GM08714 (cell line): Measurements from ENCODE around the gene TTC32.
"Not testable (repeated sequence)": the region's sequence is repeated elsewhere in the genome, so short reads cannot be mapped to it uniquely, and the experiment has no call there.

Source experiments
- H3K4me3 ChIP-seq: fragments of 200-500 bp; sonication (Bioruptor generic); 2 replicates; pipeline ENCODE4 v1.5.1; 2014; ENCODE audit warnings: mild to moderate bottlenecking, low read length, inconsistent platforms
- ZNF274 ChIP-seq: IDR thresholded peaks from 2 replicates; pipeline ENCODE4 v1.6.1; 2012; ENCODE audit warnings: mild to moderate bottlenecking, low read depth, low read length

Gene TTC32

DNA sequence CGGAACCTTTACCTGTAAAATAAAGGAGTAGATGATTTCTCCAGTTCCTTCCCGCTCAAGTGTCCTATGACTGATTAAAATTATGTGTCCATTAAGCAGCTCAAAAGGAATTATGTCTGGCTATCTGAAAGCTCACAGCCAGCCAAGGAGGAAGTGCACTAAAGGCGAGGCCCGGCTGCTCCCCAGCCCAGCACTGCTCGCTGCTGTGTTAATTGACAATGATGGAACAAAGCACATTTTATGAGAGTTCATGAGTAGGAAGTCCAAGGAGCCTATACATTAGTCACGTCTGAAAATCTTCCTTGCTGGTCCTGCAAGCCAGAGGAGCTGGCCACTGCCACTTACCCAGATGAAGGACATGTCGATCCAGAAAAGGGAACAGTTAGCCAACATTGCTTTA lies 14.3 kb downstream of the TTC32 start:
- no peak for TF ChIP-seq ZNF274
- no peak overlapping the region for H3K4me3 ChIP-seq

DNA sequence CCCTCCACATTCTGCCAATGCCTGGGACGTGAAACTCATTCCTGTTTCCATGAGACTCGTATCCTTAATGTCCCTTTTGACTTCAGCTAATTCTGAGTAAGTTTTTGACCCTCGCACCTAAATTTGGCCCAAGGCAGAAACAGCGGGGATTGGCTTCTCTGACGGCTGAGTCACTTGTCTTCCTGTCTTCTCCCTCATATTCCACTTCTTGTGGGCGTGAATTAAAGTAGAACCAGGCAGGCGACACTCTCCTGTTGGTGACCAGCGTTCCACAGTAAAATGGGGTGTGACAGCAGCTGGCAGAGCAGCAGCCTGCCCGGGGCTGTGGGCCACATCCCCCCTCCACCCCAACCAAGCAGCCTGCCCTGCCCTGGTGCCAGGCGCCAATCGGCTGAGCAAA lies 15.5 kb downstream of the TTC32 start:
- no peak overlapping the region for H3K4me3 ChIP-seq
- TF ChIP-seq ZNF274 = no peak

DNA sequence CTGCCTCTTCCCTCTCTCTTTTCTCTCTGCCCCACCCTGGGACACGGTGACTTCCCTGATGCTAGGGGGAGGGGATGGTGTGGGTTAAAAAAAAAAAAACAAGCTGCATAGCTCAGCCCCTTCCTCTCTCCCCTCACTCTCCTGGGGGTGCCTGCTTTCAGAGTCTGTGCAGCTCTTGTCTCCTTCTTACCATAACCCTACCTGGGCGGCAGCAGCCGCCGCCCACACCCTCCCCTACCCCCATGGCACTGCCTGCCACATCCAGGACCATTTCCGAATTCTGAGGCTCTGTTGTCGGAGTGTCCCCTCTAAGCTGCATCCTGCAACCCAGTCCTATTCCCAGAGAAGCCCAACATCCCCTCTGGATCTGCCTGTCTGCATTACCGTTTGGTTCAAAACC lies 16.0 kb downstream of the TTC32 start:
- no peak overlapping the region for H3K4me3 ChIP-seq
- no peak for TF ChIP-seq ZNF274

DNA sequence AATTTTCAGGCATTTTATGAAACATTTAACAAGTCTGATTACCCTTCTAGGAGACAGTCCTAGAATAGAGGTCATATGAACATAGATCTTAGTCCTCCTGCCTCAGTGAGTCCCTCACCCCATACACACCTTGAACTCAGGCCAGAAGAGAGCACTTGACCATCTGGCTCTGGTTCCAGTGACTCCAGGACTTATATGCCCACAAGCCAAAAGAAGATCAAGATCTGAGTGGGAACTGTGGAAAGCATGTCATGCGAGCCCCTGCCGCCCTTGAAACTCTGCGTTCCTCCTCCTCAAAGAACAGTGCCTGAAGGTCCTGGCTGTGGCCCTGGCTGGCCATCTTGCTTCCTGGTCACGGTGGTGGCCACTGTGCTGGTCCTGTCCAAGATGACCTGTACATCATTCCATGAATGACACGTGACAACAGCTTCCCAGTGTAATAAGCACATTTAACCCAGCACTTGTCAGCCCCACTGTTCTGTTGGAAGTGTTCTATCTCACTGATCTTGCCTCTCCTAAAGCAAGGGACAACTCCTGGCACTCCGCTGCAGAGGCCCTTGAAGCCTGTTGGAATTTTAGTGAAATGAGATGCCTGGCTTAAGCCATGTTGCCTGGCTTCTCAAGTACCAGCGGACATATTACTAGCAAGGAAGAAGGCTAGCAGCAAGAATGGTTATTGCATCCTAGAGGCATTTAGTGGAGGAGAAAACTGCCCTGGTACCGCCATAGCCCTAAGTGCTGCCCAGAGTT lies 17.6 kb downstream of the TTC32 start:
- no peak for TF ChIP-seq ZNF274

DNA sequence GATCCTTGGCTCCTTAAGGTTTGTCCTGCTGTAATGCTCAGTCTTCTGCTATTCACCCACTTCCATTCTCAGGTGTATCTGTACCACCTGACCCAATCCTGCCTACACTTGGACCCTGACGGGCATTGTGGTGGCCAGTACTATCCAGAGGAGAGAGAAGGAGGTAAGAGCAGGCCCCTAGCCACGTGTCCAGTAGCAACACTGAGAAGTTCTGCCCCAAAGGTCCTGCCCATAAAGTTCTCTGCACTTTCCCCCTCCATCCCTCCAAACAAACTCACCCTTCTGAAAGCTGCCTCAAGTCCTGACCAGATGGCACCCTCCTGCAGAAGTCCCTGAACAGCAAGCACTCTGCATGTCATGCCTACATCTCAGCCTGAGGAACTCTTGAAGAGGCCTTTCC lies 18.3 kb downstream of the TTC32 start:
- H3K4me3 ChIP-seq = no peak overlapping the region
- TF ChIP-seq ZNF274 = no peak

More for the DNA sequence above, 17.6 kb downstream of the TTC32 start:
- no peak overlapping the region for H3K4me3 ChIP-seq

DNA sequence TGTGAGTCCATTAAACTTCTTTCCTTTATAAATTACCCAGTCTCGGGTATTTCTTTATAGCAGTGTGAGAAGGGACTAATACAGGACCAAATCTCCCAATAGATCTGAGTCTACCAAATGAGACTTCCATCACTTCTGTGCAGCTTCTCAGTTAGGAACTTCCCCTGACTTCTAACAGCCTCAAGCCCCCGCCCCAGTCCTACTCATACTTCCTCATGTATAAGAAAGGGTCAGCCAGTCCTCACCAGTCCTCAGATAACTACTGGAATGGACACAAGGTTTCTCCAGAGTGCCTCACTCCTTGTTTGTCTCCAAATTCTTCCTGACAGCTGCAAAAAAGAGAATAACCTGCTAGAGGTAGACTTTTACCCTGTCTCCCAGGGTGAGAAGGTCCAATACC lies 19.5 kb downstream of the TTC32 start:
- H3K4me3 ChIP-seq = no peak overlapping the region
- no peak for TF ChIP-seq ZNF274

DNA sequence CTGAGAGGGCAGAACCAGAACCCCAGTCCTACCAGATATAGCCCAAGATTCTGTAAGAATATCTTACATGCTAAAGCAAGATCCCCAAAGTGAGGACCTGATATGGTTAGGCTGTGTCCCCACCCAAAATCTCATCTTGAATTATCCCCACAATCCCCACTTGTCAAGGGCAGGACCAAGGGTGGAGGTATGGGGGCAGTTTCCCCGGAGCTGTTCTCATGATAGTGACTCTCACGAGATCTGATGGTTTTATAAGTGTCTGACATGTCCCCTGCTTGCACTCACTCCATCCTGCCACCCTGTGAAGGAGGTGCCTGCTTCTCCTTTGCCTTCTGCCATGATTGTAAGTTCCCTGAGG lies 19.9 kb downstream of the TTC32 start:
- no peak for TF ChIP-seq ZNF274
- H3K4me3 ChIP-seq = no peak overlapping the region

DNA sequence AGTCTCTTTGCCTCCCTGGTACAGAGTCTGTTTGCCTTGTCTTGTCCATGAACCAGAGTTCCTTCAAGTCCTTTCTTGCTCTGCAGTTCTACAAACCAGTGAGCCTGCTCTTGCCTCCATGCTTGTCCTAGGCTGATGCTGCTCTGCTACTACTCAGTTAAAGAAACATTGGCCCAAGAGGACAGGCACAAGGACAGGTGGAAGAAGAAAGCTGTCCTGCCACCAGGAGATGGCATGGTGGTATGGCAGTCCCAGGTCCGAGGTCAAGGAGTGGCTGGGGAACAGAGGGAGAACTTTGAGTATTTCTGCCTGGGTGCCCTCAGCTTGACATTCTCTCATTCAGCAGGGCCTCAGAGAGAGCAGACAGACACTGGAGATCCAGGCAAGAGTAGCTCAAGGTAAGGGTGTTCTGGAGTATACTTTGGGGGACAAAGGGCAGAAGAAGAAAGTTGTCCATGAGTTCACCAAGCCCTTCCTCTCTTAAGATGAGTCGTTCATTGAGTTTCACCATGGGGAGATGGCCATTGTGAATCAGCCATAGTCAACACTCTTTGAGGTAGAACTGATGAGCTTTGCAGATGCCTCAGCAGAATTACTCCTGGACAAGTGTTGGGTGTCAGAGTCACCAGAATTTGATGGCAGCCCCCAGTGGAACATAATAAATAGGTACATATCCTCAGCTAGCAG lies 20.4 kb downstream of the TTC32 start:
- H3K4me3 ChIP-seq = no peak overlapping the region
- TF ChIP-seq ZNF274 = no peak

DNA sequence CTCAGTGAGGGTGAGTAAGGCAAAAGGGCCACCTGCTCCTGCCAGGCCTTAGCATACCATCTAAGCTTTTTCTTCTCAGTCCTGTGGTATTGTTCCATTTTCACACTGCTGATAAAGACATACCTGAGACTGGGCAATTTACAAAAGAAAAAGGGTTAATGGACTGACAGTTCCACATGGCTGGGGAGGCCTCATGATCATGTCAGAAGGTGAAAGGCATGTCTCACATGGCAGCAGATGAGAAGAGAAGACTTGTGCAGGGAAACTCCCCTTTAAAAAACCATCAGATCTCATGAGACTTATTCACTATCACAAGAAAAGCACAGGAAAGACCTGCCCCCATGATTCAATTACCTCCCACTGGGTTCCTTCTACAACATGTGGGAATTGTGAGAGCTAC lies 21.6 kb downstream of the TTC32 start:
- H3K4me3 ChIP-seq = not testable (repeated sequence)

DNA sequence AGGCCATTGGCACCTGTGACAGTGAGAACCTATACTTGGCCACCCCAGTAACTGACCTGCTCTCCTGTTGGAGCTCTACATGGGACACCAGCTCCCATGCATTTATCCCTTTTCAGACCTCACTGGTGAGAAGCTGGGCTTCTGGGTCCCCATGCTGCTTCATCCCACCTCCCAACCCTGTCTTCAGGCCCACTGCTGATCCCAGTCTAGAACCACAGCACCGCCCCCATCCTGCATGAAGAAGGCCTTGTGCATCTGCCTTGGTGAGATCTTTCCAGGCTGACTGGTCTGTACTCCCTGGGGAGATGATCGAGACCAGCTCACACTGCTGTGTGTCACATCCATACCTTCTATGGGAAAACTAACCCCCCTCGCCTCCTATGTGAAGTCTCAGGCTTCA lies 22.7 kb downstream of the TTC32 start:
- no peak overlapping the region for H3K4me3 ChIP-seq
- TF ChIP-seq ZNF274 = no peak

DNA sequence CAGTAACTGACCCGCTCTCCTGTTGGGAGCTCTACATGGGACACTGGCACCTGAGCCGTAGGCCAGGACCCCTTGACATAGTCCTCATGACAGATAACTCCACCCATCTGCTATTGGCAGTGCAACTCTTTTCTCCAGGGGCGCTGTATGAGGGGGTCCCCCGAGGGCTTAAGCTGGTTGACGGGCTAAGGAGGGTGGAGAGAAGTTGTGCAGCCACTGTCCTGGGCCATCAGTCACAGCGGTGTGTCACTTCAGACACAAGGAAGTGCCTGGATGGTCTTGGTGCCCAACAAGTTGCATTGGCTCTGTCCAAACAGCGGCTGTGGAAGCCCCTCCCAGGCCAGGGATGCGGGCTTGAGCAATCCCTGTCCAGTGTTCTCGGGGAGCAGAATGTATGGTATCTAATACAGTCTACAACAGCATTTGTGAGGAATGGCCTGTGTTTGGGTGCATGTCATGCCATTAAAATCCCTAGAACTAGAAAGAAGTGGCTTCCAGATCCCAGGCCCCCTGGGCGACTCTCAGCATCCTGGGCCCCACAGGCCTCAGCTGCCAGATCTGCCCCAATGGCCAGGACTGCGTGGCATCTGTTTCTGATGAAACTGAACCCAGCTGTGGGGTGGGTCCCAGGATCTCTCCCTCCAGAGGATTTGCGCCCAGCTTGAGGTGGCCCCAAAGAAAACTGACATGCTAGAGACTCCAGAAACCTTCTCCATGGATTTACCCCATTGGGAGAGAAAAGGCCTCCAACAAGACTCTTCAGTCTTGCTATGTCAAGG lies 23.3 kb downstream of the TTC32 start:
- no peak overlapping the region for H3K4me3 ChIP-seq
- no peak for TF ChIP-seq ZNF274

DNA sequence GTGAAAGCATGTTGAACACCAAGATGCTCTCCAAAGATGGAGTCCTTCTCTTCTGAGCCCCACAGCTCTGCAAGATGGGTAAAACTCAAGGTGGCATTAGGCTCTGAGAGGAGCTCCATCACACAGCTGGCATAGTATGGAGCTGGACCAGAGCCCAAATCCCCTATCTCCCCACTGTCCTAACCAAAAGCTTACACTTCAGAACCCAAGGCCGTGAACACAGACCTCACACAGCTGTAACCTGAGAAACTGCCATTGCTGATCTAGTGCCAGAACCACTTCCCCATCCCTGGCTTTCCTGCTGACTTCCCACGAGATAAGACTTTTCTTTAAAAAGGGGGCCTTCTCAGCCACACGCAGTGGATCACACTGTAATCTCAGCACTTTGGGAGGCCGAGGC lies 25.0 kb downstream of the TTC32 start:
- H3K4me3 ChIP-seq = no peak overlapping the region
- no peak for TF ChIP-seq ZNF274

DNA sequence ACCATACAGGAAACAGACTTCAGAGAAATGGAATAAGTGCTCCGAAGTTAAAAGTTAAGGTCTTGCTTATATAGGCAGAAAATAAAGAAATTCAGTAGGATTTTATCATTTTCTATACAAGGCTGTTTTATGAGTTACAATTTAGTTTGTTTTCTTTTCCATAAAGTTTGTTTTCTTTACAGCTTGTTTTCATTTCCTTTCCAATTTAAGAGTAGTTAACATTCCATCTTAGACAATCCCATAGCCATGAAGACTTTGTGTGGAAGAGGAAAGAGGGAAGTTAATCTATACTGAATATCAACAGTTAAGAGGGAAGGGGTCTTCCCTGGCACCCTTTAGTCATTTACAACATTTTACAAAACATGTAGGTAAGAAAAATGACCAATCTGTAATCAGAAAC lies 26.5 kb downstream of the TTC32 start:
- TF ChIP-seq ZNF274 = no peak
- no peak overlapping the region for H3K4me3 ChIP-seq

DNA sequence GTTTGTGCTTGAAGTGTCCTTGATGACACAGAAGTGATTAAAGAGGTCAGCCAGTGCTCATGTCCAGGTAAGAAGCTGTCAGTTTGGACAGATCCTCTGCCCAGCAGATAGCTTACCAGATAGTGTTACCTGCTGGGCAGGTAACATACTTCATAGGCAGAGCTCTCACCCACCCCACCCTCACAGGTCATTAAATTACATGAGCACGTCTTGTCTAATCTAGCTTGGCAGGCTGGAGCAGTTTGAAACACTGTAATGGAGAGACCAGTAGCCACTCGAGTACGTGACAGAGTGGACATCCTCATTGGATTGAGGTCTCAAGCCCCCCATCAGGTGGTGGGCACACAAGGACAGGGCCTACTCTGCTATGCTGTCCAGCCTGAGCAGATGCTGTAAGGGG lies 27.1 kb downstream of the TTC32 start:
- H3K4me3 ChIP-seq = no peak overlapping the region

DNA sequence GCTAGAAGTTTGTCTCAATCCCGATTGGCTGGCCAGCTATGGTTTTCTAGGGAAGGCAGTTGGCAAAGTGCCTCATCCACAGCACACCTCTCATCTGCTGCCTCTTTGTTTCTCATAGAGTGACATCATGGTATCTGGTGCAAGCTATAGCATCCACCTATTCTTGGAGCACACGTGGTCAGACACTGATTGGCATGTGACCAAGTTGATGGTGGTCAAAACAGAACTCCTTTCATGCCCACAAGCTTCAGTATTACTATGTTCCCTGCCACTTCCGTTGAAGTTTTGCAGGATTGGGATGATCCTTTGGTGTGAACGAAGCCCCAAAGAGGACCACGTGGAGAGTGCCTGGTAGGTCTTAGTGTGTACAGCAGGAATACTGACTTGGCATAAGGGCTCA lies 28.8 kb downstream of the TTC32 start:
- TF ChIP-seq ZNF274 = no peak
- H3K4me3 ChIP-seq = no peak overlapping the region

More for the DNA sequence above, 27.1 kb downstream of the TTC32 start:
- TF ChIP-seq ZNF274 = no peak
